ENCODE data around the gene PSME4. TPM values are rescaled to one million over a fixed set of nuclear protein-coding genes. Genes with fewer than 3 reads are reported as not detected.
A peak's percentile ranks its signal among the peaks of the same experiment; 100 is the strongest.

PSME4 gene
- total RNA-seq, 1 donor from 2014 or later: 44.3 TPM

- TF ChIP-seq CTCF (IDR thresholded peaks at IDR 0.05; ENCODE audit: insufficient read depth, low read length, poor library complexity, severe bottlenecking): no peak
- Histone ChIP-seq H3K27me3 (ENCODE audit: control insufficient read depth, insufficient read depth, low read length) (no peaks in the 10 kb centered on the region), H3K4me3 (ENCODE audit: low read depth, low read length) (no peak overlapping the region), H3K36me3 (ENCODE audit: control insufficient read depth, insufficient read depth, low read length) (no peaks in the 10 kb centered on the region)
- no peak for DNase-seq (ENCODE audit: low read depth)
Measured at GRCh38 chr2:53907582-53907981, 63.2 kb downstream of the PSME4 start.

- Histone ChIP-seq H3K27me3 (ENCODE audit: control insufficient read depth, insufficient read depth, low read length) (no peaks in the 10 kb centered on the region), H3K4me3 (ENCODE audit: low read depth, low read length) (no peak overlapping the region), H3K36me3 (ENCODE audit: control insufficient read depth, insufficient read depth, low read length) (no peaks in the 10 kb centered on the region)
- no peak for TF ChIP-seq CTCF (IDR thresholded peaks at IDR 0.05; ENCODE audit: insufficient read depth, low read length, poor library complexity, severe bottlenecking)
- no peak for DNase-seq (ENCODE audit: low read depth)
Measured at GRCh38 chr2:53905396-53905795, 65.4 kb downstream of the PSME4 start.

GRCh38 chr2:53903011-53903410 lies 67.8 kb downstream of the PSME4 start:
- Histone ChIP-seq H3K36me3 (ENCODE audit: control insufficient read depth, insufficient read depth, low read length) (no peaks in the 10 kb centered on the region), H3K4me3 (ENCODE audit: low read depth, low read length) (no peak overlapping the region), H3K27me3 (ENCODE audit: control insufficient read depth, insufficient read depth, low read length) (no peaks in the 10 kb centered on the region)
- no peak for DNase-seq (ENCODE audit: low read depth)
- TF ChIP-seq CTCF (IDR thresholded peaks at IDR 0.05; ENCODE audit: insufficient read depth, low read length, poor library complexity, severe bottlenecking): no peak

GRCh38 chr2:53901192-53901591 lies 69.6 kb downstream of the PSME4 start:
- Histone ChIP-seq H3K4me3 (ENCODE audit: low read depth, low read length) (no peak overlapping the region), H3K27me3 (ENCODE audit: control insufficient read depth, insufficient read depth, low read length) (no peaks in the 10 kb centered on the region), H3K36me3 (ENCODE audit: control insufficient read depth, insufficient read depth, low read length) (no peaks in the 10 kb centered on the region)
- no peak for DNase-seq (ENCODE audit: low read depth)
- TF ChIP-seq CTCF (IDR thresholded peaks at IDR 0.05; ENCODE audit: insufficient read depth, low read length, poor library complexity, severe bottlenecking): no peak

GRCh38 chr2:53896864-53897263 lies 73.9 kb downstream of the PSME4 start:
- peak; percentile 37 for DNase-seq (ENCODE audit: low read depth)
- no peaks in the 10 kb centered on the region for H3K27me3 ChIP-seq (ENCODE audit: control insufficient read depth, insufficient read depth, low read length)
- H3K36me3 ChIP-seq (ENCODE audit: control insufficient read depth, insufficient read depth, low read length): no peaks in the 10 kb centered on the region
- no peak for TF ChIP-seq CTCF (IDR thresholded peaks at IDR 0.05; ENCODE audit: insufficient read depth, low read length, poor library complexity, severe bottlenecking)
- H3K4me3 ChIP-seq (ENCODE audit: low read depth, low read length): no peak overlapping the region

- H3K27me3 ChIP-seq (ENCODE audit: control insufficient read depth, insufficient read depth, low read length): no peaks in the 10 kb centered on the region
- no peaks in the 10 kb centered on the region for H3K36me3 ChIP-seq (ENCODE audit: control insufficient read depth, insufficient read depth, low read length)
- DNase-seq (ENCODE audit: low read depth): no peak
- H3K4me3 ChIP-seq (ENCODE audit: low read depth, low read length): no peak overlapping the region
- TF ChIP-seq CTCF (IDR thresholded peaks at IDR 0.05; ENCODE audit: insufficient read depth, low read length, poor library complexity, severe bottlenecking): no peak
Measured at GRCh38 chr2:53886406-53887280, 84.2 kb downstream of the PSME4 start.
